ENCODE data around the gene CDKL5.

CDKL5 gene

GRCh38 chrX:18640686-18641085 is 215.3 kb downstream of the CDKL5 start:
- DNase-seq (ENCODE audit: low spot score) = no peak
- no peak for TF ChIP-seq CTCF (conservative IDR thresholded peaks at IDR 0.05; ENCODE audit: low read depth)
- no peak overlapping the region for H3K27ac ChIP-seq
- ChIA-PET POLR2A (ENCODE audit: low non-redundant PET) (no interaction called here), CTCF (no interaction called here)

GRCh38 chrX:18643243-18643642 is 217.8 kb downstream of the CDKL5 start:
- DNase-seq (ENCODE audit: low spot score) = no peak
- no peak for TF ChIP-seq CTCF (conservative IDR thresholded peaks at IDR 0.05; ENCODE audit: low read depth)
- CTCF ChIA-PET = no interaction called here
- no peak overlapping the region for H3K27ac ChIP-seq
- POLR2A ChIA-PET (ENCODE audit: low non-redundant PET) = no interaction called here

GRCh38 chrX:18643853-18644252 is 218.4 kb downstream of the CDKL5 start:
- POLR2A ChIA-PET (ENCODE audit: low non-redundant PET) = no interaction called here
- DNase-seq (ENCODE audit: low spot score) = no peak
- CTCF ChIA-PET = no interaction called here
- no peak for TF ChIP-seq CTCF (conservative IDR thresholded peaks at IDR 0.05; ENCODE audit: low read depth)
- H3K27ac ChIP-seq = no peak overlapping the region

- ChIA-PET POLR2A (ENCODE audit: low non-redundant PET) (no interaction called here), CTCF (no interaction called here)
- no peak for DNase-seq (ENCODE audit: low spot score)
- H3K27ac ChIP-seq = no peak overlapping the region
- TF ChIP-seq CTCF (conservative IDR thresholded peaks at IDR 0.05; ENCODE audit: low read depth) = no peak
These were observed 222.2 kb downstream of the CDKL5 start for GRCh38 chrX:18647621-18648020.

GRCh38 chrX:18649498-18649951 is 224.1 kb downstream of the CDKL5 start:
- ChIA-PET CTCF (interaction anchor here (0.6 kb wide), 1 partner anchor 354 kb away, joined by 3 read pairs; no protein-coding TSS in a partner anchor), POLR2A (ENCODE audit: low non-redundant PET) (no interaction called here)
- no peak for TF ChIP-seq CTCF (conservative IDR thresholded peaks at IDR 0.05; ENCODE audit: low read depth)
- no peak for DNase-seq (ENCODE audit: low spot score)
- H3K27ac ChIP-seq = no peak overlapping the region

GRCh38 chrX:18650662-18651061 is 225.3 kb downstream of the CDKL5 start:
- DNase-seq (ENCODE audit: low spot score) = no peak
- no peak overlapping the region for H3K27ac ChIP-seq
- ChIA-PET CTCF (no interaction called here), POLR2A (ENCODE audit: low non-redundant PET) (no interaction called here)
- no peak for TF ChIP-seq CTCF (conservative IDR thresholded peaks at IDR 0.05; ENCODE audit: low read depth)

- TF ChIP-seq CTCF (conservative IDR thresholded peaks at IDR 0.05; ENCODE audit: low read depth) = no peak
- CTCF ChIA-PET = no interaction called here
- POLR2A ChIA-PET (ENCODE audit: low non-redundant PET) = no interaction called here
These were observed 227.2 kb downstream of the CDKL5 start for GRCh38 chrX:18652636-18653035.

More at GRCh38 chrX:18652636-18653035, 227.2 kb downstream of the CDKL5 start:
- DNase-seq (ENCODE audit: low spot score) = no peak
- no peak overlapping the region for H3K27ac ChIP-seq
